MM.1S (cell line): ENCODE measurements around the gene CWC27.

Source experiments
- DNase-seq: peaks from one replicate; pipeline ENCODE4 v3.0.0-alpha.2; 2015
- H2AFZ ChIP-seq: fragments of 300-600 bp; sonication (generic); 2 replicates; pipeline ENCODE4 v1.6.0; 2016; ENCODE audit warnings: antibody characterized with exemption, low read length
- H3F3A ChIP-seq: fragments of 300-600 bp; sonication (generic); 2 replicates; pipeline ENCODE4 v1.6.1; 2016; ENCODE audit warnings: mild to moderate bottlenecking, antibody characterized with exemption, low read length, moderate library complexity, mixed read lengths; ENCODE audit not compliant: insufficient read depth
- H3K27ac ChIP-seq: fragments of 300-600 bp; sonication (generic); 2 replicates; pipeline ENCODE4 v1.5.1; 2016; ENCODE audit warnings: mild to moderate bottlenecking, low read length
- H3K27me3 ChIP-seq: fragments of 300-600 bp; sonication (generic); replicated peaks from 2 replicates; pipeline ENCODE4 v1.6.0; 2016; ENCODE audit warnings: low read length; ENCODE audit not compliant: insufficient read depth
- H3K36me3 ChIP-seq: fragments of 300-600 bp; sonication (generic); replicated peaks from 2 replicates; pipeline ENCODE4 v1.6.1; 2016; ENCODE audit warnings: mild to moderate bottlenecking, low read length, mixed read lengths; ENCODE audit not compliant: insufficient read depth
- H3K4me1 ChIP-seq: fragments of 300-600 bp; sonication (generic); 2 replicates; pipeline ENCODE4 v1.6.1; 2016; ENCODE audit warnings: low read length, mixed read lengths
- H3K4me2 ChIP-seq: fragments of 300-600 bp; sonication (generic); 2 replicates; pipeline ENCODE4 v1.6.0; 2016; ENCODE audit warnings: low read depth, low read length
- H3K4me3 ChIP-seq: fragments of 300-600 bp; sonication (generic); 2 replicates; pipeline ENCODE4 v1.5.1; 2016; ENCODE audit warnings: low read length, mixed read lengths
- H3K79me2 ChIP-seq: fragments of 300-600 bp; sonication (generic); 2 replicates; pipeline ENCODE4 v1.6.1; 2016; ENCODE audit warnings: mixed run types, low read length, mixed read lengths
- H3K9ac ChIP-seq: fragments of 300-600 bp; sonication (generic); 2 replicates; pipeline ENCODE4 v1.6.1; 2016; ENCODE audit warnings: low read length, mixed read lengths
- H3K9me2 ChIP-seq: fragments of 300-600 bp; sonication (generic); replicated peaks from 2 replicates; pipeline ENCODE4 v1.6.1; 2016; ENCODE audit warnings: mild to moderate bottlenecking, low read length, mixed read lengths; ENCODE audit not compliant: insufficient read depth
- H3K9me3 ChIP-seq: fragments of 300-600 bp; sonication (generic); replicated peaks from 2 replicates; pipeline ENCODE4 v1.6.1; 2016; ENCODE audit warnings: mild to moderate bottlenecking, low read length, mixed read lengths; ENCODE audit not compliant: insufficient read depth
- H4K20me1 ChIP-seq: fragments of 300-600 bp; sonication (generic); 2 replicates; pipeline ENCODE4 v1.6.1; 2016; ENCODE audit warnings: mild to moderate bottlenecking, low read length, moderate library complexity, mixed read lengths; ENCODE audit not compliant: insufficient read depth
- EZH2 ChIP-seq: fragments of 300-600 bp; sonication (generic); optimal IDR thresholded peaks from 2 replicates; pipeline ENCODE3; 2017; ENCODE audit warnings: low read depth, mild to moderate bottlenecking, antibody characterized with exemption, low read length, mixed read lengths
- EZH2phosphoT487 ChIP-seq: fragments of 300-600 bp; sonication (generic); IDR thresholded peaks from 2 replicates; pipeline ENCODE4 v1.6.1; 2018; ENCODE audit warnings: antibody characterized with exemption, low read length
- TF ChIP-seq, protein P1 (sequence below): fragments of 300-600 bp; sonication (generic); IDR thresholded peaks from 2 replicates; pipeline ENCODE4 v1.5.1; 2016; ENCODE audit warnings: antibody characterized with exemption, low read length, mixed read lengths

Gene CWC27

DNA sequence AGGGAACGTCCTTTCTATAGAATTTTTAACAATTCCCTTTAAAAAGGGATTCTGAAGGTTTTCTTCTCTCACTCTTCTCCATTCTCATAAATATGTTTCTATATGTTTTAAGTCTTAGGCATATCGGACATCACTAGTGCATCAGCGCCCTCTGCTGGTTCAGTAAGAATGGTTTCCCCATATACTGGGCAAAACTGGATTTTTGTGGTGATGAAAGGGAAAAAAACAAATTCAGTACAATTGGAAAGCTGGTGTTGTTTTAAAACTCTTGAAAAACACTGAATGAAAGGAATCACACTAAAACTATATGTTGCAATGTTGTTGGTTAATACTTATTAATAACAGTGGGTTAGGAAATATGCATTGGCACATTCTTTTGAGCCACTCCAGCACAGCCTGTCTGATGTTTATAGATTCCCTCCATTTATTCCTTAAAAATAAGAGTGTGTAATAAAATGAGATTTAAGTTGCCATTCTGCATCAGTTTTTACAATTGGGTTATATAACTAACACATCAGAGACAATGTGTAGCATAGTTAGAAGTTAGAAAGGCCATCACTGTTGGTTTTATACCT lies 15.8 kb downstream of the CWC27 start:
- no peak overlapping the region for H3K4me3 ChIP-seq
- no peaks in the 10 kb centered on the region for H4K20me1 ChIP-seq
- TF ChIP-seq EZH2 (no peak), EZH2phosphoT487 (no peak)
- TF ChIP-seq, protein P1, sequence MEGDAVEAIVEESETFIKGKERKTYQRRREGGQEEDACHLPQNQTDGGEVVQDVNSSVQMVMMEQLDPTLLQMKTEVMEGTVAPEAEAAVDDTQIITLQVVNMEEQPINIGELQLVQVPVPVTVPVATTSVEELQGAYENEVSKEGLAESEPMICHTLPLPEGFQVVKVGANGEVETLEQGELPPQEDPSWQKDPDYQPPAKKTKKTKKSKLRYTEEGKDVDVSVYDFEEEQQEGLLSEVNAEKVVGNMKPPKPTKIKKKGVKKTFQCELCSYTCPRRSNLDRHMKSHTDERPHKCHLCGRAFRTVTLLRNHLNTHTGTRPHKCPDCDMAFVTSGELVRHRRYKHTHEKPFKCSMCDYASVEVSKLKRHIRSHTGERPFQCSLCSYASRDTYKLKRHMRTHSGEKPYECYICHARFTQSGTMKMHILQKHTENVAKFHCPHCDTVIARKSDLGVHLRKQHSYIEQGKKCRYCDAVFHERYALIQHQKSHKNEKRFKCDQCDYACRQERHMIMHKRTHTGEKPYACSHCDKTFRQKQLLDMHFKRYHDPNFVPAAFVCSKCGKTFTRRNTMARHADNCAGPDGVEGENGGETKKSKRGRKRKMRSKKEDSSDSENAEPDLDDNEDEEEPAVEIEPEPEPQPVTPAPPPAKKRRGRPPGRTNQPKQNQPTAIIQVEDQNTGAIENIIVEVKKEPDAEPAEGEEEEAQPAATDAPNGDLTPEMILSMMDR = peak; percentile 87
- H3K4me2 ChIP-seq = no peak overlapping the region
- H3K4me1 ChIP-seq = no peaks in the 10 kb centered on the region
- no peaks in the 10 kb centered on the region for H3K79me2 ChIP-seq
- no peak overlapping the region for H3K9ac ChIP-seq
- H3K9me3 ChIP-seq = no peaks in the 10 kb centered on the region
- peak; percentile 78 for DNase-seq
- H3K27me3 ChIP-seq = no peaks in the 10 kb centered on the region
- H3K27ac ChIP-seq = no peak overlapping the region
- no peaks in the 10 kb centered on the region for H3F3A ChIP-seq
- H3K36me3 ChIP-seq = 0 out of 2 replicates have a peak, but pooled peaks cover 3% of the 10 kb centered on the region
- no peaks in the 10 kb centered on the region for H3K9me2 ChIP-seq
- no peak overlapping the region for H2AFZ ChIP-seq

DNA sequence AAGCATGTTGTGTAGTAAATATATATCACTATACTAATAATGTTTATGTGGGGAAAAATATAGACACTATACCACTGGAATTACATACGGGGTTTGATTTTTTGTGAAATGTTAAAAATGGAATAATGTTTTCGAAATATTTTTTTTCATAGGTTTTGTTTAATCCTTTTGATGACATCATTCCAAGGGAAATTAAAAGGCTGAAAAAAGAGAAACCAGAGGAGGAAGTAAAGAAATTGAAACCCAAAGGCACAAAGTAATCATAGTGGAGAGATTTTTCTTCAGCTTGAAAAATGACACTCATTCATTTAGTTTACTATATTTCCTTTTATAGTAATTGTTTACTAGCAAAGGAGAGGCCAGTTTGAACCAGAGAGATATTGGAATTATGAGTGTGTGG lies 17.6 kb downstream of the CWC27 start:
- Histone ChIP-seq H4K20me1 (no peaks in the 10 kb centered on the region), H3K27ac (no peak overlapping the region), H3K79me2 (no peaks in the 10 kb centered on the region), H3K9me2 (no peaks in the 10 kb centered on the region), H3K36me3 (0 out of 2 replicates have a peak, but pooled peaks cover 3% of the 10 kb centered on the region), H3K4me1 (no peaks in the 10 kb centered on the region), H3K4me2 (no peak overlapping the region), H3K9ac (no peak overlapping the region), H3K27me3 (no peaks in the 10 kb centered on the region), H2AFZ (no peak overlapping the region), H3K9me3 (no peaks in the 10 kb centered on the region), H3K4me3 (no peak overlapping the region), H3F3A (no peaks in the 10 kb centered on the region)
- no peak for DNase-seq
- TF ChIP-seq EZH2 (no peak), EZH2phosphoT487 (no peak)
- TF ChIP-seq, protein P1 = no peak

DNA sequence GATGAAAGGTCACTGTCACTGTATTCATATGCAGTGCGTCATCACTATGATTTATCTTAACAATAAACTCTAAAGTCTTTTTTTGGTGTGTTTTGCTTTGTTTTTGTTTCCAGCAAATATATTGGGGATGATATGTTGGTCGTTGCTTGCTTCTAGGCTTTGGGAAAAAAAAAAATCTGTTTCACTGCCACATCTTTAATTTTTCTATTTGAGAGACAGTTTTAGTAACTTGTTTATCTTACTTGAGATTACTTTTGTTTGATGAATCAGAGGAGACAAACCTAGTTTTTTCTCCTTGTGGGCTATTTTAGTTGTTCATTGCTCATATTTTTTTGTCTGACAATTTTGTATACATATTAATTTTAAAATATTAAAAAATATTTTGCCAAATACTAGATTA lies 19.4 kb downstream of the CWC27 start:
- Histone ChIP-seq H3F3A (no peaks in the 10 kb centered on the region), H3K9ac (no peak overlapping the region), H3K4me2 (no peak overlapping the region), H2AFZ (no peak overlapping the region), H3K4me1 (no peaks in the 10 kb centered on the region), H3K27ac (no peak overlapping the region), H4K20me1 (no peaks in the 10 kb centered on the region), H3K4me3 (no peak overlapping the region), H3K79me2 (no peaks in the 10 kb centered on the region), H3K9me2 (no peaks in the 10 kb centered on the region), H3K9me3 (no peaks in the 10 kb centered on the region), H3K36me3 (0 out of 2 replicates have a peak, but pooled peaks cover 3% of the 10 kb centered on the region), H3K27me3 (no peaks in the 10 kb centered on the region)
- no peak for DNase-seq
- TF ChIP-seq EZH2phosphoT487 = no peak
- TF ChIP-seq EZH2 = no peak
- TF ChIP-seq, protein P1 = no peak
